Activated naive CD4-positive, alpha-beta T cell treated with anti-CD3 and anti-CD28 coated beads, Interleukin-2, amount 10 ng/mL, durations not matched to agents 5 hours and 36 hours (primary cell): ENCODE measurements around the gene MEI4. TPM values are rescaled to one million over a fixed set of nuclear protein-coding genes. Genes with fewer than 3 reads are reported as not detected.

Experiments
- total RNA-seq, 2 experiments: library from RNA; stranded (reverse); gene quantifications; one replicate each; pipeline ENCODE4 v1.2.3, GENCODE V29; 2021

MEI4 gene
- not detected for total RNA-seq

DNA sequence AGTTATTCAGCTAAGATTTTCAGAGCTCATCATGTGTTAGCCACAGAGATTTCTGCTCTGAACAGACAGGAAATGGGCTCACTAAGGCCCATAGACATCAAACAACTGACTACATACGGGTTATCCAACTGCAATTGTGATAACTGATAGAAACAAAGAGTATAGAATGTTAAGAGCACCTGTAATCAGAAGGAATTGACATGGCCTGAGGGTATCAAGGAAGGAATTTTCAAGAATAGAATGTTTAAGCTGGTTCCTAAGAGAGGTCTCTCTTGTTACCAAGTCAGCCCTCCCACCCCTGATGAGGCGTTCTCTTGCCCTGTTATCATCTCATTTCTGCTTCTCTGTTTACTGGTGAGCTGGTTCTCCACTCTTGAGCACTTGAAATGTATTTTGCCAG is at the start of gene MEI4:
Gene MEI4, plus strand, starts transcription at position 301 of the 400 bp plus-strand sequence. CDS start 37,633 bp downstream, outside the sequence.

Other genes starting within 250 kb of the MEI4 start
- not detected for gene HTR1B, start 189.5 kb upstream of the MEI4 start, total RNA-seq